ENCODE results near the gene FBP2. TPM values are rescaled to one million over a fixed set of nuclear protein-coding genes. Genes with fewer than 3 reads are reported as not detected.

The FBP2 gene
- total and polyA plus RNA-seq, 7 donors, result 18.9 to 69.6 (median 53.2) TPM

DNA sequence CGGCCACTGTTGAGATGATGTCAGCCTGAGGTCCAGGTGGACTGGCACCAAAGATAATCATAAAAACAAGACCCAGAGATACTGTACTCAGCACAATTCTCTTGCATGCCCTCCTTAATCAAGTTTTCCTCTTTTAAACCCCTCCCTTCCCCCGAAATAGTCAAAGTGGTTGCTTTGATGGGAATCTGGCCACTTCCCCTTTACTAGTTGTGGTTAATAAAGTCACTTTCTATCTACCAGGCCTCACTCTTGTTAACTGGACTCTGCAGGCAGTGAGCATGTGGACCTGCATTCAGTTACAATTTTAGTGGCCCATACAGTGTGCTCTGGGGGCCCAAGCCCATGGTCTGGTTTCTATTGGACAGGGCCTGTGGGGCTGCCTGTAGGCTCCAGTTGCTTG, 17.5 kb downstream of the FBP2 start:
- TF ChIP-seq, protein P1, sequence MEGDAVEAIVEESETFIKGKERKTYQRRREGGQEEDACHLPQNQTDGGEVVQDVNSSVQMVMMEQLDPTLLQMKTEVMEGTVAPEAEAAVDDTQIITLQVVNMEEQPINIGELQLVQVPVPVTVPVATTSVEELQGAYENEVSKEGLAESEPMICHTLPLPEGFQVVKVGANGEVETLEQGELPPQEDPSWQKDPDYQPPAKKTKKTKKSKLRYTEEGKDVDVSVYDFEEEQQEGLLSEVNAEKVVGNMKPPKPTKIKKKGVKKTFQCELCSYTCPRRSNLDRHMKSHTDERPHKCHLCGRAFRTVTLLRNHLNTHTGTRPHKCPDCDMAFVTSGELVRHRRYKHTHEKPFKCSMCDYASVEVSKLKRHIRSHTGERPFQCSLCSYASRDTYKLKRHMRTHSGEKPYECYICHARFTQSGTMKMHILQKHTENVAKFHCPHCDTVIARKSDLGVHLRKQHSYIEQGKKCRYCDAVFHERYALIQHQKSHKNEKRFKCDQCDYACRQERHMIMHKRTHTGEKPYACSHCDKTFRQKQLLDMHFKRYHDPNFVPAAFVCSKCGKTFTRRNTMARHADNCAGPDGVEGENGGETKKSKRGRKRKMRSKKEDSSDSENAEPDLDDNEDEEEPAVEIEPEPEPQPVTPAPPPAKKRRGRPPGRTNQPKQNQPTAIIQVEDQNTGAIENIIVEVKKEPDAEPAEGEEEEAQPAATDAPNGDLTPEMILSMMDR (IDR thresholded peaks at IDR 0.05), result no peak
- H3K36me3 ChIP-seq (ENCODE audit: insufficient read depth in 1 of 2, low read depth in 1 of 2), result peaks cover 0 to 4% of the 10 kb centered on the region in 2 donors
- no peak for DNase-seq
- no peak for ATAC-seq
- no peaks in the 10 kb centered on the region for H3K4me1 ChIP-seq
- H3K4me3 ChIP-seq, result no peak overlapping the region
- H3K27me3 ChIP-seq (ENCODE audit: insufficient read depth in 3 of 3, low read length in 2 of 3), result no peaks in the 10 kb centered on the region
- H3K27ac ChIP-seq, result no peak overlapping the region
- intact Hi-C loops (cut with DNase I), result no loop called here
- no peaks in the 10 kb centered on the region for H3K9me3 ChIP-seq
- 64 to 81% (median 79%) methylated on average over 2 of the region's 2 CpGs for WGBS, 3 donors

DNA sequence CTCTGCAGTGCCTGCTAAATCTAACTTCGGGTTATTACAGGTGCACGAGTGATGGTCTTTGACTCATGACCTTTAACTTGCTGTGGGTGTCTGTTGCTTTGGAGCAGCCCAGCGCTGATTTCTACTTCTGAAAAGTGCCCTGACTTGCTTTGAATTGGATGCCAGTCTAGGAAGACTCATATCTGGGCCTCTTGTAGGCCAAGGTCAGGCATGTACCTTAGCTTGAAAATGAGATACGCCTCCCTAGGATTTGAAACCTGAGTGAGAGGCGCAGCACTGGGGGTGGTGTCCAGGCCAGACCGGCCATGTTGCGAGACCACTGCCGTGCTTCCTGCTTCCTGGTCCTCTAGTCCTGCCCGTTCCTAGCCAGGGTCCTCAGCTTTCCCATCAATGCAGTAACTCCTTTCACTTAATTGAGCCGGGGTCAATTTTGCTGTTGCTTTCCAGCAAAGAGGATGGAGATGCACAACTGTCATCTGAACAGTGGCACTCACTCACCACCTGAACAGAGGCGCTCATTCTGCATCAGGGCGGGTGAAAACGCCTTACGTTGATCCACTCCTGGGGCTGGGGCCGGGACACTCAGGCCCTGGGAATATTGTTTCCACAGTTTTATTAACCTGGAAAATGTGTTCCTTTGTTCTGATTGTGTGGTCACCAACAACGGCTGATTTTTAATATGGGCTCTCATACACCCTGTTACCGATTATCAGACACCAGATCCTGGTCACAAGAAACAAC, 24.5 kb downstream of the FBP2 start:
- Histone ChIP-seq H3K27me3 (ENCODE audit: insufficient read depth in 3 of 3, low read length in 2 of 3) (no peaks in the 10 kb centered on the region), H3K4me1 (peaks cover 4% of the 10 kb centered on the region), H3K27ac (peak overlapping the region; percentile 63), H3K9me3 (no peaks in the 10 kb centered on the region), H3K4me3 (no peak overlapping the region), H3K36me3 (ENCODE audit: insufficient read depth in 1 of 2, low read depth in 1 of 2) (peaks cover 3 to 27% of the 10 kb centered on the region in 2 donors)
- intact Hi-C loops (cut with DNase I), result no loop called here
- 81 to 91% (median 86%) methylated on average over 17 of the region's 17 CpGs for WGBS, 3 donors
- DNase-seq, result no peak
- ATAC-seq, result peak in 2 of 4 donors; percentile 11 to 21
- TF ChIP-seq, protein P1 (IDR thresholded peaks at IDR 0.05), result no peak

DNA sequence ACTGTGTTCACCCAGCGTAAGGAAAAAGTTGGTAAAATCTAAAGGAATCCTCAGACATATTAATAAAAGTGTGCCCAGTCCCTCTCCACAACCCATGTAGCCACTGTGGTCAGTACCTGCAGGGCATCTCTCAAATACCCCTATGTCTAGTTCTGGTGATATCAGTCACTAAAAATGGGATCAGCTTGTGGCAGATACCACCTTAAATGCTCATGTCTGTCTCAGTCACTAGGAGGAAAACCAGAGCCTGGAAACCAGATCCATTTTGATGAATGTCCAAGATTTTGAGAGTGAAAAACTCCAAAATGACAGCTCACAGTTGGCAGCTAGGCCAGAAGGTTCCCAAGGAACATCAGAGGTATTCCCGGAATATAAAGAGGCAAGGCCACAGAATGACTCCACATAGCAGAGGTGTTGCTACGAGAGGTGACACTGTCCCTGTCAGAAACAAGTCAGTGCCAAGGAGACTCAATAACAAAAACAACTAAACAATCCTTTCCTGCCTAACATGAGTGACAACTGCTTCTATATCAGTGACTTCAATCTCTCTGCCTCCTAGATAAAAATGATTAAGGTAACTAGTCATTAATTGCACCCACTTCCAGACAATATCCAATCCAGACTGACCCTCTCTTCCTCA, 25.3 kb downstream of the FBP2 start:
- Histone ChIP-seq H3K36me3 (ENCODE audit: insufficient read depth in 1 of 2, low read depth in 1 of 2) (peaks cover 3 to 30% of the 10 kb centered on the region in 2 donors), H3K9me3 (no peaks in the 10 kb centered on the region), H3K27ac (peak overlapping the region; percentile 63), H3K4me1 (peaks cover 4% of the 10 kb centered on the region), H3K4me3 (no peak overlapping the region), H3K27me3 (ENCODE audit: insufficient read depth in 3 of 3, low read length in 2 of 3) (no peaks in the 10 kb centered on the region)
- DNase-seq (no peak), ATAC-seq (peak in 3 of 4 donors; percentile 64 to 88 (median 68))
- intact Hi-C loops (cut with DNase I), result no loop called here
- WGBS, 3 donors, result 52 to 64% (median 56%) methylated on average over 3 of the region's 3 CpGs
- TF ChIP-seq, protein P1 (IDR thresholded peaks at IDR 0.05), result no peak

DNA sequence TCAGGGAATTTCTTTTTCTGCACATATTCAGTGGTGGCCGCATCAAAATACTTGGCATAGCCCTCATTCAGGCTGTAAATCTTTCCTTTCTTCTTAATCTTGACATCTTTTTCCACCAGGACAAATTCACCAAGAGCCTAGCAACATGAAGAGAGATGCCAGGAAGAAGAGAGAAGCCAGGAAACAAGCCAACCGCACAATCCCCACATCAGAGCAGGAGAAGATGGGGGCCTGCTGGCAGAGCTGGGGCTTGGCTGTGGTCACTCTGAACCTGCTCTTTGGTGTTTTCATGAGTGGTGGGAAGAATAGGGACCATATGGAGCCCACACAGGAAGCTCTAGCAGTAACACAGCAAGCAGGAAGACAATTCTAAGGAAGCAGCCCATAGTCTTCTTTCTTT, 26.4 kb downstream of the FBP2 start:
- H3K27ac ChIP-seq, result no peak overlapping the region
- H3K4me3 ChIP-seq, result no peak overlapping the region
- intact Hi-C loops (cut with DNase I), result no loop called here
- DNase-seq (no peak), ATAC-seq (no peak)
- H3K4me1 ChIP-seq, result peaks cover 4% of the 10 kb centered on the region
- WGBS, 3 donors, result 66 to 89% (median 79%) methylated on average over 2 of the region's 2 CpGs
- H3K9me3 ChIP-seq, result no peaks in the 10 kb centered on the region
- TF ChIP-seq, protein P1 (IDR thresholded peaks at IDR 0.05), result no peak
- H3K27me3 ChIP-seq (ENCODE audit: insufficient read depth in 3 of 3, low read length in 2 of 3), result no peaks in the 10 kb centered on the region
- H3K36me3 ChIP-seq (ENCODE audit: insufficient read depth in 1 of 2, low read depth in 1 of 2), result peaks cover 3 to 30% of the 10 kb centered on the region in 2 donors

All from psoas muscle (tissue), 8 donors.